GM18502 (cell line): ENCODE data around the gene CD302.
"Not testable (repeated sequence)": the region's sequence is repeated elsewhere in the genome, so short reads cannot be mapped to it uniquely, and the experiment has no call there.

Experiments
- ATAC-seq: cut with Tn5 transposase; IDR thresholded peaks from one replicate; pipeline ENCODE4 v1.9.1; 2021; ENCODE audit warnings: mild to moderate bottlenecking; ENCODE audit not compliant: unreplicated experiment, poor library complexity

Gene CD302

DNA sequence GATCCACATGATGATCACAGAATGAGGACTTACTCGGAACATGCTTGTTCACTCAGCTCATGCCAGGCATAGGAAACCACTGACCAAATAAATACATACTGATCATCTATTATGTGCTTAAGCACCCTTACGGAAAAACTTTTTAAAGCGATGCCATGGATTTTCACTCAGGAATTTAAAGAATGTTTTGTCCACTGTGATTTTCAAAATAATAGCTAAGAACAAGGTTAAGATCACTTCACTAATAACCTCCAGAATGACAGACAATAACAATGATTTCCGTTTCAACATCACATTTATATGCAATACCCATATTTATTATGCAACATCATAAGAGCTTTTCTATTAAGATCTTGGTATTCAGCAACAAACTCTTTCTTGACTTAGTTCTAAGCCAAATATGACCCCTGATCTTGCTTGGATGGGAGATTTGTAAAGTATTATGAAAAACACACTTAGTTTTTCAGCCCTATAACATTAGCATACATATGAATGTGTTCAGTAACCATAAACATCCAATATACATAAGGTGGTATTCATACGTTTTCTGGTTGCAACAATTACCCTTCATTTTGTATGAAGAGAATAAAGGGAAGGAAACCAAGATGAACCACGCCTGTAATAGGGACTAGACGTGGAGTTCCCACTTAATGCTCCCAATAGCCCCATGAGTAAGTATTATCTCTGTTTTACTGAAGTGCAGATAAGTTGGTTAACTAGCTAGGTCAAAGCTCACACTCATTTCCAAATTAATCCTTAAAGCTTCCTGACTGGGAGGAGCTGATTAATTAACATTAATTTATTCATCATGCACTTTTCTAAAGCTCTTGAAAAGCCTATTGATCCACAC lies 1.9 kb downstream of the CD302 start:
- ATAC-seq, result no peak

DNA sequence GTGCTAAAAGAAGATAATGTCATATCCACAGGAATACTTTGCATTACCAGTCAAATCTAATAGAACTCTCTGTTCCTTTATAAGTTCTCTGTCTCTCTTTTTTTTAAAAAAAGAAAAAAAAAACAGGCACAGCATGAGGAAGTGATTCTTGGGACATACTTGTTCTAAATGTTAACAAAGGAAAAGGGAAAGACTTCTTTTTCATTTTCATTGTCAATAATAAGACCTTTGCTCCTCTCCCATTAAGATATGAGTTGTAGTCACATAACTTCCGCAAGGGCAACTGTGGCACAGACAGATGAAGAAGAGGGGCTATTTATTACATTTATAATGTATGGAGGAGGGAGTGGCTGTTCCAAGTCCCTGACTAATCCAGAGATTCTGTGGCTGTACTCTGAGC lies 4.7 kb downstream of the CD302 start:
- ATAC-seq, result no peak

DNA sequence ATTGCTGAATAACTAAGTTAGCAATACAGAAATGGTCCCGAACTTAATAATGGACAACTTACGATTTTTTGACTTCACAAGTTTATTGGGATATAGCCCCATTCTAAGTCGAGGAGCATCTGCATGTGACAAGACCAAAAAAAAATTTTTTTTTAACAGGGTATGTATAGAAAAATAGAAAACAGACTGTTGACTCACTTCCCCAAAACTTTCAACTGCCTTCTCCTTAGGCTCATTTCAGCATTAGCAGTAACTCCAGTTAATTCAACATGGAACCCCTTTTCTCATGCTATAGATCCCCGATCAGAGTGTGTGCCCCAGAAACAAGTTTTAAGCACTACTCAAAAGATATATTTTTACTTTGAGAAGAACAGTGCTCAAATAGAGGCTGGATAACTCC lies 5.4 kb downstream of the CD302 start:
- no peak for ATAC-seq

DNA sequence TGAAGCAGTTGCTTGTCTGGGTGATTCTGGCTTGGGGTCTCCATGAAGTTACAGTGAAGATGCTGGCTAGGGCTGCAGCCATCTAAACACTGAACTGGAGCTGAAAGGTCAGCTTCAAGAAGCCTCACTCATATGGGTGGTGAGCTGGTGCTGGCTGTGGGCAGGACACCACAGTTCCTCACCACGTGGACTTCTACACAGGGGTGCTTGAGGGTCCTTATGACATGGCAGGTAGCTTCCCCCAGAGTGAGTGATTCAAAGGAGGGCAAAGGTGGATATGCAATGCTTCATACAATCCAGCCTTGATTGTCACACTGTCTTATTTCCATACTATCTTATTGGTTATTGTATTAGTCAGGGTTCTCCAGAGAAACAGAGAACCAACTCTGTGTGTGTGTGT lies 6.0 kb downstream of the CD302 start:
- ATAC-seq, result no peak

DNA sequence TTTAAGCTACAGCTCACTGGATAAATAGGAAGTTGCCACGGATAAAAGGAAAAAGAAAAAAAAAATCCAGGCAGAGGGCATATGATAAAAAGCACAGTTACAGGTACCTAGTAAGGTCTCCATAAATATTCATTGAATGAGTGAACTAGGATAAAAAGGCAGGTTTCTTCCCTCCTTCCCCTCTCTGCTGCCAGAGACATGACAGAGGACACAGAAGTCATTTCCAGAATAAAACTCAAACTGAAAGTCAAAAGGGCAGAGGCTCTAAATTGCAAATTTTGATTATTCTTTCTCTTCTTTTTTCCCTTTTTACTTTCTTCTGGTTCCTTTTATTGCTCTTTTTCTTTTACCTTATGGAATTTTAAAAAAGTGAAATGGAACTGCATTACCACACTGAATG lies 7.7 kb downstream of the CD302 start:
- no peak for ATAC-seq

DNA sequence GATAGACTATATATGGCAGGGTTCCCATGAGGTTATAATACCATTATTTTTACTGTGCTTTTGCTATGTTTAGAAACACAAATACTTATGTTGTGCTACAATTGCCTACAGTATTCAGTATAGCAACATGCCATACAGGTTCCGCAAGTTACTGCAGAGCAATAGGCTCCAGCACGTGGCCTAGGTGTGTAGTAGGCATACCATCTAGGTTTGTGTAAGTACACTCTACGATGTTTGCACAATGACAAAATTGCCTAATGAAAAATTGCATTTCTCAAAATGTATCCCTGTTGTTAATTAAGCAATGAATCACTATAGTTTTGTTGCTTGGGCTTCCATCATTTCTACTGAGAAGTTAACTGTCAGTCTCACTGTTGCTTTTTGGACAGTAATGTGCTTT lies 9.8 kb downstream of the CD302 start:
- no peak for ATAC-seq

DNA sequence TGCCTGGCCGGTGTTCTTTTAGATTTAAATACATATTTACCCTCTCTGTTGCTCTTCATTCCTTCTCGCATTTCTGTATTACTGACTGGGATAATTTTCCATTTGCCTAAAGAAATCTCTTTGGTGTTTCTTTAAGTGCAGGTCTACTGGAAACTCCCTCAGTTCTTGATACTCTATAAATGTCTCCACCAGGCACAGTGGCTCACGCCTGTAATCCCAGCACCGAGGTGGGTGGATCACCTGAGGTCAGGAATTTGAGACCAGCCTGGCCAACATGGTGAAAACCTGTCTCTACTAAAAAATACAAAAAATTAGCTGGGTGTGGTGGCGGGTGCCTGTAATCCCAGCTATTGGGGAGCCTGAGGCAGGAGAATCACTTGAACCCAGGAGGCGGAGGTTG lies 10.4 kb downstream of the CD302 start:
- ATAC-seq, result not testable (repeated sequence)

DNA sequence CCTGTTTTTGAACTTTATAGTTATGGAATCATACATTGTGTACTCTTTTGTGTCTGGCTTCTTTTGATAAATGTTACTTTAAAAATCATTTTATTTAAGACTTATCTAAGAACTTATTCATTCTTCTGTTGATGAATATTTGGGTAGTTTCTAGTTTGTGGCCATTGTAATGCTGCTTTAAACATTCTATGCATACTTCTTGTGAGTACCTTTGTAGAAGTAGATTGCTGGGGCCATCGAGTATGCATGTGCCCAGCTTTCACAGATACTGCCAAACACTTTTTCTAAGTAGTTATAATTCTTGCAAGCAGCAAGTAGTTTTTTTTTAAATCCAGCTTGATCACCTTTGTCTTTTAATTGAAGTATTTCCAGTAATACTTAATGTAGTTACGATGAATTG lies 11.1 kb downstream of the CD302 start:
- ATAC-seq, result no peak

DNA sequence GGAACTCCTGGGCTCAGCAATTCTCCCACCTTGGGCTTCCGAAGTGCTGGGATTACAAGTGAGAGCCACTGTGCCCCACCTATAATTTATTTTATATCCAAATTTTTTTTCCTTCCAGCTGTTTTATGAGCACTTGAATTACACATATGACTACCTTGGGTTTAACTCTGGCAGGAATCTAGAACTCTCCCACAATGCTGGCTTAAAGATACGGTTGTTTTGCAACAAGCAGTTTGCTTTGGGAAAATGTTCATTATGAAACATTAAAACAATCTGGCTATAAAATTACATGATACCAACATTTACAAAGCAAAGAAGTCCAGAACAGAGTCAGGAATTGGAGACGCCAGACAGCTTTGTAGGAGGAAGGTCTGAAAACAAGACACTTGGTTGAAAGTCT lies 12.8 kb downstream of the CD302 start:
- no peak for ATAC-seq

DNA sequence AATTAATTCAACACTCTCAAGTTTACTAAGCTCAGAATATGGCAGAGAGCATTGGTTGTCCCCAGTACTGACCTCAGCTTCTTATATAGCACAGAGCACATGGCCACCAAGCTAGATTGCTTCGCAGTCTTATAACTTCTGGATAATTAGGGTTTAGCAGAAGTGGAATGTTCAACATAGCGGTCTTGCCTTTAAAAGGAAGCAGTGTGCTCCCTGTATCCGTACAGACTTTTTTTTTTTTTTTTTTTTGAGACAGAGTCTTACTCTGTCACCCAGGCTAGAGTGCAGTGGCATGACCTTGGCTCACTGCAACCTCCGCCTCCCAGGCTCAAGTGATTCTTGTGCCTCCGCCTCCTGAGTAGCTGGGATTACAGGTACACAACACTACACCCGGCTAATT lies 13.3 kb downstream of the CD302 start:
- not testable (repeated sequence) for ATAC-seq

DNA sequence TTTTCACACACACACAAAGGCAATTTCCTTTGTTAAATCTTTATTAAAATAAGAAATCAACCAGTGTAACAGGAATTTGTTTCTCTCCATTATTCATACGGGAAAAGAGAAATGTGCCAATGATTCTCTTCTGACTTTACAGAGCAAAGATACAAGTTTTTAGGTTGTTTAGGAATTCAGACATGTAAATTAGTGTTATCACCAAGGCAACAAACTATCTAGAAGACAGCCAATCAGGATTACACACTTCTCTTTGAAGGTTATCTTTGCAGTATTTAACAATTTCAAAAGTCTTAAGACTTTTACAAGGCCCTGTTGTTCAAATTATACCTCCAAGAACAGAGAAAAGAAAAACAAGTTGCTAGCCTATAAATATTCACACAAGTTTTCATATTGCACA lies 14.5 kb downstream of the CD302 start:
- no peak for ATAC-seq

DNA sequence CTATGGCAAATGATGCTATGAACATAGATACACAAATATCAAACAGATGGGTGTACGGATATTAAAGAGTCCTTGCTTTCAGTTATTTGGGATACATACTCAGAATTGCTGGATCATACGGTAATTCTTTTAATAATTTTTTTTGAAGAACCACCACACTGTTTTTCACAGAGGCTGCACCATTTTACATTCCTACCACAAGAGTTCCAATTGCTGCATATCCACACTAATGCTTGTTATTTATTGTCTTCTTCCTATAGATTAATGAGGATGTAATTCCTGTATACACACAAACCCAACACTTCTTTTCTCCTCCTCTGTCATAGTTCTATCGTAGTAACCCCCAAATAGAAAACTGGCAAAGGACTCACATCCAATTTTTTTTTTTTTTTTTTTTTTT lies 21.7 kb downstream of the CD302 start:
- no peak for ATAC-seq

DNA sequence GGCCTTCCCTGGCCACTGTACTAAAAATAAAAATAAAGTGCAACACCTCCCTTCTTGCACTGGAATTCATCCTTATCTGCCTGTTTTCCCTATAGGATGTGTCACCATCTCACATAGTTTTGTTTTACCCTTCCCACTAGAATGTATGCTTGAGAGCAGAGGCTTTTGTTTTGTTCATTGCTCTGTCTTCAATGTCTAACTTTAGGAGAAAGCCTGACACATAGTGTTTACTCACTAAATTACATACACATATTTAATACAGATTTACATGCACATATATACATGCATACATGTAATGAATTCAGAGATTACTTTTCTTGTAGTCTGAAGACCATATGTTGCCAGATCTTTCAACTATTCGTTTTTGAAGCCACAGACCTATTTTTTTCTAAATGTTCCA lies 23.0 kb downstream of the CD302 start:
- ATAC-seq, result no peak

DNA sequence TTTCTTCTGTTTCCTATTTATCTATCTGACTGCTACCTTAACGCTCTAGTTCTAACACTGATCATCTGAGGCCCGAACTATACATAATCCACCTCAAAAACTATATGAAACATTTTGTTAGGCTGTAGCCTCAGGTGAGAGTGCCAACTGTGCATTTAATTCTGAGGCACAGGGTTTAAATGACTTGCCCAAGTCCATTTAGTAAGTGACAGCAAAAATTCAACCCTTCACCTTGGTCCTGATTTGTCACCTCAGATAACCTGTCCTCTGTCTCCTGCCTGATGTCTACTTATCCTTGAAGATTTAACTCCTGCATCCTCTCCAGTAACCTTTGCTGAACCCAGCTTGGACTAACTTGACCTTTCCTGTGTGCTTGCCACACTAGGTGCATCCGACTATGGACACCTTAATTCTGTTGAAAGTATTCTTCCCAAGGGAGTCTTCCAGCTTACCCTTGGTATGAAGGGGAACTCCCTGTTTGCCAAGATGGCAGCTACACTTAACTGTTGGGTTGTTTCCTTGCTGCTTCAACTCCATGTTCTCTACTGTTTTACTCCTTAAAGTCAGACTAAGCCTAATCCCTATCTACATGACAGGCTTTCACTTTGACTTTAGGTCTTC lies 23.5 kb downstream of the CD302 start:
- ATAC-seq, result no peak

DNA sequence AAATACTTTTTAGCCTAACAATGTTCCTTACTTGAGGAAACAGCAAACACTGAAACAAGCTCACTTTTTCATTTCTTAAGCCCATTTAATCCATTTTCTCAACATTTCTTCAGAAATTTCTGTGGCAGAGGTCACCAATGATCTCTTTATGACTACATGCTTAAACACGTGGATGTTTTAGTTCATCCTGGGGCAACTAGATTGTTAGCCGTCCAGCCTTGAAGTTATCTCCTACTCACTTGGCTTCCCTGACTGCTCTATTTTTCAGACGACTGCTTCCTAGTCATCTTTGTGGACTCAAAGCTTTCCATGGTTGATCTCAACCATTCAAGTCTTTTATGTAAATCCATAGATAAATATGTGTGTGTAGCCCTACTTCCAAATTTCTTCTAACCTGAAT lies 24.1 kb downstream of the CD302 start:
- ATAC-seq, result no peak

DNA sequence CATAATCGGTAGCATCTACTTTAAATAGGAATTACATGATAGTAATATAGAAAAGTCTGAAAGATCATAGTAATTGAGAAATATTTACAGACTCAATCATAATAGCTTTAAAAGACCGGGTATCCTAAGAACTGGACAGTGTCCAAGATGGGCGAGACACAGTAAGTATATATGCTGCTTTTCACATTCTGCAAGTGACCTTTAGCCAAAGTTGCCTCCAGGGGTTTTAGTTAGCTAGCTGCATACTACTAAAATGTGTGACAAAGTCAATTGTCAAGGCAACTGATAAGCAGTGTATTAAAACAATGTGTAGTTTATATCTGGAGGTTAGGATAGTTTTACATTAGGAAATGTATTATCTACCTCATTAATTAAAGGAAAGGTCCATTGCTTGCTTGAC lies 24.6 kb downstream of the CD302 start:
- no peak for ATAC-seq

DNA sequence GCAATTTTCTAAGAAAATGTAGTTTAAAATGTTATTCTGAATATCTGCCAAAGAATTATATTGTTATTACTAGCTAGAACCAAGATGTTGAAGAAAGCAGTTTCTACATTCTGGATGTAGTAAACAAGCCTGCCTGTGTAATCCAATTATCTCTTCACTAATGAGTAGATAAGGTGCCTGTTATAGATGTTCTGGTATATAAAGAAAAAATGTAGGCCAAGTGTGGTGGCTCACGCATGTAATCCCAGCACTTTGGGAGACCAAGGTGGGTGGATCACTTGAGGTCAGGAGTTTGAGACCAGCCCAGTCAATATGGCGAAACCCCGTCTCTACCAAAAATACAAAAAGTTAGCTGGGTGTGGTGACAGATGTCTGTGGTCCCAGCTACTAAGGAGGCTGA lies 28.9 kb downstream of the CD302 start:
- no peak for ATAC-seq

DNA sequence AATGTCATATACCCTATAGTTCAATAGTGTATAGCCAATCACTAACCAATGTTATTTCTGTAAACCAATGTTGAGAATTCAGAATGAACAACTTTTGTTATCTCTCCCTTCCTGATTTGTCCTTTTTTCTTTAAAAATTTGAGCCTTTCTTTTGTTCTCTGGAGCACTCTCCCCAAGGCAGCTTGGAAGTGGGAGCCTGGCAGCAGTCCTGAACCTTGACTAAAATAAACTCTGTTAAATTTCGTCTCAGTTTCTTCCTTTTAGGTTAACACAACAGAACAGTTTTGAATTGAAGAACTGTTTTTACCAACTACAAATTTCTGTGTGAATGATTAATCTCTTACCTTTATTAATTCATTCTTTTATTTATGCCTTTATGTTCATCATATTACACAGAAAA lies 35.9 kb downstream of the CD302 start:
- ATAC-seq, result no peak

DNA sequence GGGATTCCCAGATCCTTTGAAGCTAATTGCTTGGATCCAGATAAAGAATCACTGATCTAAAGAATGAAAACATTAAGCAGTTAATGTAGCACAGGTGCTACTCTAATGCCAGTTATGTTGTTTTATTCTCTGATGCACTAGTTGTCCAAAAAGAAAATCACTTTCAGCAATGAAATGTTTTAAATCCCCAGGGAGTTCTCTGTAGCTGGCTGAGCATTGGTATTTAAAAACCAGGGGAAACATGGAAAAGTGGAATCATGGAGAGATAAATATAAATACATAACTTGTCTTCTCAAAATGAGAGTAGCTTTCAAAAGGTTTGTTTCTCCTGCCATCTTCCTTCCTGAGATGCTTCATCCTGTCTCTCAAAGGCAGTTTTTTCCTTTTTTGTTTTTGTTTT lies 37.7 kb downstream of the CD302 start:
- no peak for ATAC-seq

DNA sequence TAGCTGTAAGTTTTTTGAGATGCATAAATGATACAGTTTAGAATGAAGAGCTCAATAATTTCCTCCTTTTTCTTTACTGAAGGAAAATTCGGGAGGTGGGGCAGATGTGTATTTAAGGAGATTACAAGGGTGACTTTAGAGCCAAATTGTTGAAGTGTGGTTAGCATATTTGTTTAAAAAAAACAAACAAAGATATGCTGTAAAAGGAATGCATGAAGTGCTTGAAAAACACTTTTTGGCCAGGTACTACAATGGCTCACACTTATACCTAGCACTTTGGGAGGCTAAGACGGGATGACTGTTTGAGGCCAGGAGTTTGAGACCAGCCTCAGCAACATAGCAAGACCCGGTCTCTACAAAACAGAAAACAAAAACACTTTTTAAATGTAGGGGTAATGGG lies 38.4 kb downstream of the CD302 start:
- ATAC-seq, result no peak

DNA sequence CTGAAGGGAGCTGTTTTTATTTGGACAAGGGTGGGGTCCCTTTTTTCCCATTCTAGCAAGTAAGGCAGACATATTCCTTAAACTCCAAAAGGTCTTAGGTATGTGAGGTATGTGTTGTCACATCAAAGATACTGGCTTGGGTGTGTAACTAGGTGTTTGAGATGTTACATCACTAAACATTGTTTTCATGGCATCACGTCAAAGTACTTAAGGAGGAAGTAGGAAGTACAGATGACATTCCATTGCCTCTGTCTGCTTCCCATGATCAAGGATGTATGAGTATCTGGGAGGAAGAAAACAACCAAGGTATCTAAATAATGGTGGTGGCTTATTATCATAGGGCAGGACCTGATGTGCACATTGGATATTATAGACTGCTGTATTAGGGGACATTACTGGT lies 39.3 kb downstream of the CD302 start:
- ATAC-seq, result no peak

DNA sequence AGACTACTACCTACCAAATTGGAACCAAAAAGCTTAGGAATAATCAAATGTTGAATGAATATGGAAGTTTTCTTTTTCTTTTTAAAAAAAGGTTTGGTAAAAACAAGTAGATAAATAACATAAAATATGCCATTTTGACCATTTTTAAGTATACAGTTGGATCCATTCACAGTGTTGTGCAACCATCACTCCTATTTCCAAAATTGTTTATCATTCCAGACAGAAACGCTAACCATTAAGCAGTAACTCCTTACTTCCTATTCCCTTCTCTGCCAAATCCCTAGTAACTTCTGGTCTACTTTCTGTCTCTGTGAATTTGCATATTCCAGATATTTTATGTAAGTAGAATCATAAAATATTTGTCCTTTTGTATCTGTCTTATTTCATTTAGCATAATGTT lies 39.8 kb downstream of the CD302 start:
- no peak for ATAC-seq
